Measurements from ENCODE around the gene OPCML.

- TF ChIP-seq, protein P1, sequence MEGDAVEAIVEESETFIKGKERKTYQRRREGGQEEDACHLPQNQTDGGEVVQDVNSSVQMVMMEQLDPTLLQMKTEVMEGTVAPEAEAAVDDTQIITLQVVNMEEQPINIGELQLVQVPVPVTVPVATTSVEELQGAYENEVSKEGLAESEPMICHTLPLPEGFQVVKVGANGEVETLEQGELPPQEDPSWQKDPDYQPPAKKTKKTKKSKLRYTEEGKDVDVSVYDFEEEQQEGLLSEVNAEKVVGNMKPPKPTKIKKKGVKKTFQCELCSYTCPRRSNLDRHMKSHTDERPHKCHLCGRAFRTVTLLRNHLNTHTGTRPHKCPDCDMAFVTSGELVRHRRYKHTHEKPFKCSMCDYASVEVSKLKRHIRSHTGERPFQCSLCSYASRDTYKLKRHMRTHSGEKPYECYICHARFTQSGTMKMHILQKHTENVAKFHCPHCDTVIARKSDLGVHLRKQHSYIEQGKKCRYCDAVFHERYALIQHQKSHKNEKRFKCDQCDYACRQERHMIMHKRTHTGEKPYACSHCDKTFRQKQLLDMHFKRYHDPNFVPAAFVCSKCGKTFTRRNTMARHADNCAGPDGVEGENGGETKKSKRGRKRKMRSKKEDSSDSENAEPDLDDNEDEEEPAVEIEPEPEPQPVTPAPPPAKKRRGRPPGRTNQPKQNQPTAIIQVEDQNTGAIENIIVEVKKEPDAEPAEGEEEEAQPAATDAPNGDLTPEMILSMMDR (IDR thresholded peaks at IDR 0.05) = no peak
- no peak for TF ChIP-seq POLR2AphosphoS5 (IDR thresholded peaks at IDR 0.05; ENCODE audit: low read depth, low read length)
- TF ChIP-seq, protein P2, sequence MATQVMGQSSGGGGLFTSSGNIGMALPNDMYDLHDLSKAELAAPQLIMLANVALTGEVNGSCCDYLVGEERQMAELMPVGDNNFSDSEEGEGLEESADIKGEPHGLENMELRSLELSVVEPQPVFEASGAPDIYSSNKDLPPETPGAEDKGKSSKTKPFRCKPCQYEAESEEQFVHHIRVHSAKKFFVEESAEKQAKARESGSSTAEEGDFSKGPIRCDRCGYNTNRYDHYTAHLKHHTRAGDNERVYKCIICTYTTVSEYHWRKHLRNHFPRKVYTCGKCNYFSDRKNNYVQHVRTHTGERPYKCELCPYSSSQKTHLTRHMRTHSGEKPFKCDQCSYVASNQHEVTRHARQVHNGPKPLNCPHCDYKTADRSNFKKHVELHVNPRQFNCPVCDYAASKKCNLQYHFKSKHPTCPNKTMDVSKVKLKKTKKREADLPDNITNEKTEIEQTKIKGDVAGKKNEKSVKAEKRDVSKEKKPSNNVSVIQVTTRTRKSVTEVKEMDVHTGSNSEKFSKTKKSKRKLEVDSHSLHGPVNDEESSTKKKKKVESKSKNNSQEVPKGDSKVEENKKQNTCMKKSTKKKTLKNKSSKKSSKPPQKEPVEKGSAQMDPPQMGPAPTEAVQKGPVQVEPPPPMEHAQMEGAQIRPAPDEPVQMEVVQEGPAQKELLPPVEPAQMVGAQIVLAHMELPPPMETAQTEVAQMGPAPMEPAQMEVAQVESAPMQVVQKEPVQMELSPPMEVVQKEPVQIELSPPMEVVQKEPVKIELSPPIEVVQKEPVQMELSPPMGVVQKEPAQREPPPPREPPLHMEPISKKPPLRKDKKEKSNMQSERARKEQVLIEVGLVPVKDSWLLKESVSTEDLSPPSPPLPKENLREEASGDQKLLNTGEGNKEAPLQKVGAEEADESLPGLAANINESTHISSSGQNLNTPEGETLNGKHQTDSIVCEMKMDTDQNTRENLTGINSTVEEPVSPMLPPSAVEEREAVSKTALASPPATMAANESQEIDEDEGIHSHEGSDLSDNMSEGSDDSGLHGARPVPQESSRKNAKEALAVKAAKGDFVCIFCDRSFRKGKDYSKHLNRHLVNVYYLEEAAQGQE (IDR thresholded peaks at IDR 0.05; ENCODE audit: insufficient read depth in 1 of 2, low read depth in 2 of 2, low read length in 1 of 2) = no peak
- no peak for TF ChIP-seq SIN3A (IDR thresholded peaks at IDR 0.05; ENCODE audit: borderline replicate concordance, insufficient read depth, low read depth, low read length)
These were observed 819.8 kb downstream of the OPCML start for GRCh38 chr11:132712466-132712865.
